A549 (cell line): ENCODE results near the gene ZSCAN10. TPM values are rescaled to one million over a fixed set of nuclear protein-coding genes. Genes with fewer than 3 reads are reported as not detected.

Experiments used
- ATAC-seq, 2 experiments: fragments of 200-7000 bp in 1 of 2; fragments of >200 bp in 1 of 2; cut with Nextera tagmentation in 1 of 2; cut with Tn5 transposase in 1 of 2; 3 replicates each; pipeline versions ENCODE4 v1.8.0 to v1.9.1; 2018 to 2020; ENCODE audit warnings: mild to moderate bottlenecking in 1 of 2, moderate library complexity in 1 of 2
- CTCF ChIA-PET: fragments of 300-600 bp; sonication (Branson Sonifier 250); formaldehyde crosslinking; extraction: SDS; loops from one replicate; lab custom pipeline; 2021; ENCODE audit warnings: antibody characterized with exemption, inconsistent platforms; lab: Yijun Ruan, JAX
- POLR2A ChIA-PET: fragments of 350-600 bp; formaldehyde crosslinking; extraction: SDS; loops from one replicate; lab custom pipeline; 2021; ENCODE audit warnings: antibody characterized with exemption, inconsistent platforms; lab: Yijun Ruan, JAX
- DNase-seq, 2 experiments: peaks; one replicate each; pipeline versions ENCODE4 v3.0.0 to v3.0.0-alpha.2; 2011 to 2016; ENCODE audit warnings: low read depth in 1 of 2, low spot score in 1 of 2
- FAIRE-seq: peaks from 2 replicates; lab custom pipeline; 2011; peaks lifted over from hg19 to GRCh38; lab: Jason Lieb, UNC
- H3K27ac ChIP-seq, 2 experiments: fragments of >200 bp; sonication (Bioruptor Twin); formaldehyde crosslinking; 3 replicates each; pipeline ENCODE4 v1.5.1; 2016 to 2017
- H3K4me1 ChIP-seq: fragments of >200 bp; sonication (Bioruptor Twin); formaldehyde crosslinking; 3 replicates; pipeline ENCODE4 v1.6.1; 2016
- H3K4me2 ChIP-seq: fragments of >200 bp; sonication (Bioruptor Twin); formaldehyde crosslinking; 3 replicates; pipeline ENCODE4 v1.6.1; 2016
- H3K4me3 ChIP-seq: fragments of >200 bp; sonication (Bioruptor Twin); formaldehyde crosslinking; 3 replicates; pipeline ENCODE4 v1.5.1; 2016
- H3K9me3 ChIP-seq: fragments of >200 bp; sonication (Bioruptor Twin); formaldehyde crosslinking; 3 replicates; pipeline ENCODE4 v1.6.1; 2016
- CHD2 ChIP-seq: fragments of 150-350 bp; IDR thresholded peaks from 2 replicates; pipeline ENCODE4 v1.6.1; 2014; ENCODE audit warnings: low read length; ENCODE audit not compliant: partially characterized antibody
- FOXS1 ChIP-seq: fragments of 250-450 bp; sonication (Bioruptor Pico); IDR thresholded peaks from 2 replicates; pipeline ENCODE4 v1.5.0; 2020; ENCODE audit warnings: mild to moderate bottlenecking, moderate library complexity
- HOXB5 ChIP-seq: fragments of 250-450 bp; sonication (Bioruptor Pico); IDR thresholded peaks from 2 replicates; pipeline ENCODE4 v1.5.0; 2020; ENCODE audit warnings: mild to moderate bottlenecking, moderate library complexity
- MAZ ChIP-seq: fragments of 150-350 bp; IDR thresholded peaks from 2 replicates; pipeline ENCODE4 v1.6.1; 2014; ENCODE audit warnings: antibody characterized with exemption, low read depth, low read length, borderline replicate concordance
- PHF8 ChIP-seq: fragments of 200-600 bp; sonication (generic); IDR thresholded peaks from 2 replicates; pipeline ENCODE4 v1.6.1; 2016; ENCODE audit warnings: low read depth, mild to moderate bottlenecking, antibody characterized with exemption, moderate library complexity, borderline replicate concordance
- RFX5 ChIP-seq: fragments of 450-650 bp; IDR thresholded peaks from 2 replicates; pipeline ENCODE4 v1.7.1; 2014; ENCODE audit warnings: antibody characterized with exemption, mild to moderate bottlenecking, moderate library complexity
- RNF2 ChIP-seq: fragments of 200-600 bp; sonication (generic); IDR thresholded peaks from 2 replicates; pipeline ENCODE4 v1.6.1; 2016; ENCODE audit warnings: low read depth, mild to moderate bottlenecking, antibody characterized with exemption, moderate library complexity, borderline replicate concordance
- SREBF2 ChIP-seq: fragments of 450-650 bp; IDR thresholded peaks from 2 replicates; pipeline ENCODE4 v1.6.1; 2014; ENCODE audit warnings: mild to moderate bottlenecking, moderate library complexity
- ZC3H11A ChIP-seq: fragments of 450-650 bp; IDR thresholded peaks from 2 replicates; pipeline ENCODE4 v1.6.1; 2014; ENCODE audit warnings: antibody characterized with exemption, mild to moderate bottlenecking
- WGBS: methylation state at CpG from one replicate; pipeline ENCODE4 v1.1.6; 2017; ENCODE audit errors: missing lambda C conversion rate; 5-methylcytosine and 5-hydroxymethylcytosine counted together
- polyA plus RNA-seq, 4 experiments: library from polyadenylated mRNA; depleted of rRNA in 3 of 4; stranded (reverse); fragments of >200 nt; fragmentation: RNase III in 1 of 4; extraction: RNeasy Plus Mini Kit Qiagen cat#74134 plus additional on column Dnase treatment in 1 of 4; gene quantifications; 2 replicates in 3 of 4; 3 replicates in 1 of 4; pipeline ENCODE4 v1.2.3, GENCODE V29; 2011 to 2017
- TF ChIP-seq, protein P1 (sequence below): fragments of >200 bp; sonication (Bioruptor Twin); formaldehyde crosslinking; IDR thresholded peaks from 3 replicates; pipeline ENCODE4 v1.5.1; 2016
- TF ChIP-seq, protein P2 (sequence below): fragments of 250-450 bp; sonication (Bioruptor Pico); IDR thresholded peaks from 2 replicates; pipeline ENCODE4 v1.5.0; 2021; ENCODE audit warnings: mild to moderate bottlenecking, moderate library complexity, borderline replicate concordance
- TF ChIP-seq, protein P3 (sequence below): fragments of >200 bp; sonication (Bioruptor Twin); formaldehyde crosslinking; IDR thresholded peaks from 2 replicates; pipeline ENCODE4 v1.6.1; 2016

Gene ZSCAN10
- polyA plus RNA-seq, 2 of the 4 experiments (the other 2 are of a cell fraction) = 0.08 TPM; not detected in 1

DNA sequence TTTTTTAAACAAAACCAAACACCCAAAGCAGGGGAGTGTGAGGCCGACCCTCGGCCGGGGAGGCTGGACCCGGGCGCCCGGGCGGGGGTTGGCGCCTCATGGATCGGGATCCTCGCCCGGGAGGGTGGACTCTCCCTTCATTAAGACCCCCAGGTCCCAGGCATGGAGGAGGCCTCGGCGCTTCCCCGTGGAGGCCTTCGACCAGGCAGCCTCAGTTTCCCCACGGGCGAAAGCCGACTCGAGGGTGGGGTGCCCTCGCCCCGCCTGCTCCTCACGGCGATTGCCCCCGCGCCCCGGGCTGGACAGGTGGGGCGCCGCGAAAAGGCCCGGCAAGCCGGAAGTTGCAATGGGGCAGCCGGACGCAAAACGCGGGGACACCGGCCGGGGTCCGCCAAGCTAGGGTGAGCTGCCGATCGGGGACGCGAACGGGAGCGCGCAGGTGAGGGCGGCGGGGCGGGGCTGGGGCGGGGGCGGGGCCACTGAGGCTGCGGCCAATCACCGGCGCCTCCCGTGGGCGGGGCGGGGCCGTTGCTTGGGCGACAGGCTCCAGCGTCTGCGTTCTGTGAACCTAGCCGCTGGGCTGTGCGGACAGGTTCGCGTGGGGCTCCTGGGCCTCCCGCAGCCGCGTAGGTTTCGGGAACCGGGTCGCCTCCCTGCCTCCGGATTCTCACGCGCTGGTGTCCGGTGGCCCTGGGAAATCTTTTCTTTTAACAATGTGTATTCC, 7.3 kb upstream of the ZSCAN10 start (continued):
- TF ChIP-seq PHF8 (peak; percentile 58), MAZ (0 out of 2 replicates have a peak, but pooled peaks have one; percentile 48), ZC3H11A (no peak), CHD2 (no peak), RFX5 (no peak), HOXB5 (peak; percentile 50; the same call in 1 of the 2 replicates), SREBF2 (no peak)
- TF ChIP-seq, protein P1, sequence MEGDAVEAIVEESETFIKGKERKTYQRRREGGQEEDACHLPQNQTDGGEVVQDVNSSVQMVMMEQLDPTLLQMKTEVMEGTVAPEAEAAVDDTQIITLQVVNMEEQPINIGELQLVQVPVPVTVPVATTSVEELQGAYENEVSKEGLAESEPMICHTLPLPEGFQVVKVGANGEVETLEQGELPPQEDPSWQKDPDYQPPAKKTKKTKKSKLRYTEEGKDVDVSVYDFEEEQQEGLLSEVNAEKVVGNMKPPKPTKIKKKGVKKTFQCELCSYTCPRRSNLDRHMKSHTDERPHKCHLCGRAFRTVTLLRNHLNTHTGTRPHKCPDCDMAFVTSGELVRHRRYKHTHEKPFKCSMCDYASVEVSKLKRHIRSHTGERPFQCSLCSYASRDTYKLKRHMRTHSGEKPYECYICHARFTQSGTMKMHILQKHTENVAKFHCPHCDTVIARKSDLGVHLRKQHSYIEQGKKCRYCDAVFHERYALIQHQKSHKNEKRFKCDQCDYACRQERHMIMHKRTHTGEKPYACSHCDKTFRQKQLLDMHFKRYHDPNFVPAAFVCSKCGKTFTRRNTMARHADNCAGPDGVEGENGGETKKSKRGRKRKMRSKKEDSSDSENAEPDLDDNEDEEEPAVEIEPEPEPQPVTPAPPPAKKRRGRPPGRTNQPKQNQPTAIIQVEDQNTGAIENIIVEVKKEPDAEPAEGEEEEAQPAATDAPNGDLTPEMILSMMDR = no peak

DNA sequence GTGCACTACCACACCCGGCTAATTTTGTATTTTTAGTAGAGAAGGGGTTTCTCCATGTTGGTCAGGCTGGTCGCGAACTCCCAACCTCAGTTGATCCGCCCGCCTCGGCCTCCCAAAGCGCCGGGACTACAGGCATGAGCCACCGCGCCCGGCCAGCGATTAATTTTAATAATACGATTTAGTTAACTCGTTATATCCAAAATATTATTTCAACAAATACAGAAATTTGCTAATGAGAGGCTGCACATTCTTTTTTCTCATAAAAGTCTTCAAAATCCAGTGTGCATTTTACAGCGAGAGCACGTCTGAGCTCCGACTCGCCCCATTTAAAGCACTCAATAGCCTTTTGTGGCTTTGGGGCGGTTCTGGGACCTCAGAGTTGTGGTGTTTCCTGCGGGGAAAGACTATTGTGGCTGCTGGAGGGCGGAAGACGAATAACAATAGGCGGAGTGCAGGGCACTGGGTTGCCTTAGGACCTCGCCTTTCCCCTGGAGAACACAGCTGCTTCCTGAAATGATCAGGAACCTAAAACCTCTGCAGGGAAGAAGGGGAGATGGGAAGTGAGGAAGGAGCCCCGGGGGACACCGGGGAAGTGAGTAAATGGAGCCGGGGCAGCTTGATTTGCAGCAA, 2.9 kb upstream of the ZSCAN10 start:
- no peak for ATAC-seq

DNA sequence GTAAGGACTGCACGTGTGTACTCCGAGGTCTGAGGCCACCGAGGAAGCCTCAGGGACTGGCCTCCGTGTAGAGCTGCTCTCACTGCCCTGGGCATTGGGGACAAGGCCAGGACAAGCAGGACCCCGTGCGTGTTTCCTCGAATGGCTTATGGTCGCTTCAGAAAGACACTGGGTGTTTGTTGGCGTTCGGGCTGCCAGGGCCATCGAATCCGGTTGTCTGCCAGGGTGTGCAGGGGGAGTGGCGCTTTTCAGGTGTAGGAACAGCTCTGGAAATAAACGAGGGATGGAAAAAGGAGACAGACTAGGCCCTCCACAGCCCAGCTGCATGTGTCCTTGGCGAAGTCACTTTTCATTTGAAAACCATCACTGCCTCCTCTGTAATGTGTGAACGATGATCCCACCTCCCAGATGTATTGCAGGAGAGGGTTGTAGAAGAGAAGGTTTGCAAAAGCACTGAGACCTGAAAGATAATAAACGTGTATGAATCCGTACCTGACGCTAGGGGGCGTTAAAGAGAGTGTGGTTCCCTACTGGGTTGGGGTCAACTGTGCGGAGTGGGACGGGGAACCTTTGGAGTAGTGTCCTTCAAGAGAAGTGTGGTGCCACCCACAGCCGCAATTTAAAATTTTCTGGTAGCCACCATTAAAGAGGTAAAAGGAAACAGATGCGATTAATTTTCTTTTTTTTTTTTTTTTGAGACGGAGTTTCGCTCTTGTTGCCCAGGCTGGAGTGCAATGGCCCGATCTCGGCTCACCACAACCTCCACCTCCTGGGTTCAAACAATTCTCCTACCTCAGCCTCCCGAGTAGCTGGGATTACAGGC, 2.1 kb upstream of the ZSCAN10 start:
- peak overlapping the region; percentile 69 to 78; a peak in 5 of 6 replicates for H3K27ac ChIP-seq
- H3K4me1 ChIP-seq = peaks cover 11% of the 10 kb centered on the region
- 59% methylated on average over 29 of the region's 29 CpGs for WGBS
- H3K4me3 ChIP-seq = no peak overlapping the region
- FAIRE-seq (no peak), DNase-seq (peak; percentile 59 to 65), ATAC-seq (0 out of 6 replicates have a peak, but pooled peaks of 1 of the 2 experiments have one; percentile 15)
- POLR2A ChIA-PET = no interaction called here
- TF ChIP-seq RNF2 = no peak
- TF ChIP-seq, protein P1 = peak; percentile 61
- CTCF ChIA-PET = interaction anchor here (0.6 to 10.9 kb wide), 22 partner anchors 10 to 245 kb away, joined by 3 to 124 read pairs (median 4); partner anchors contain the start of genes IL32 and ZNF213
- no peaks in the 10 kb centered on the region for H3K9me3 ChIP-seq
- peak overlapping the region; percentile 52; the same call in 2 of the 3 replicates for H3K4me2 ChIP-seq

More for the DNA sequence above, 2.9 kb upstream of the ZSCAN10 start:
- peaks cover 7% of the 10 kb centered on the region for H3K4me1 ChIP-seq
- no peak overlapping the region for H3K27ac ChIP-seq
- ChIA-PET CTCF (interaction anchor here (0.7 to 10.9 kb wide), 15 partner anchors 9 to 244 kb away, joined by 3 to 124 read pairs (median 5); partner anchors contain the start of gene IL32), POLR2A (interaction anchor here (0.7 kb wide), 3 partner anchors 10 to 423 kb away, joined by 6 to 17 read pairs (median 7); no protein-coding TSS in a partner anchor)
- no peak overlapping the region for H3K4me3 ChIP-seq
- no peak for DNase-seq
- no peak overlapping the region for H3K4me2 ChIP-seq
- TF ChIP-seq FOXS1 = no peak
- TF ChIP-seq, protein P2, sequence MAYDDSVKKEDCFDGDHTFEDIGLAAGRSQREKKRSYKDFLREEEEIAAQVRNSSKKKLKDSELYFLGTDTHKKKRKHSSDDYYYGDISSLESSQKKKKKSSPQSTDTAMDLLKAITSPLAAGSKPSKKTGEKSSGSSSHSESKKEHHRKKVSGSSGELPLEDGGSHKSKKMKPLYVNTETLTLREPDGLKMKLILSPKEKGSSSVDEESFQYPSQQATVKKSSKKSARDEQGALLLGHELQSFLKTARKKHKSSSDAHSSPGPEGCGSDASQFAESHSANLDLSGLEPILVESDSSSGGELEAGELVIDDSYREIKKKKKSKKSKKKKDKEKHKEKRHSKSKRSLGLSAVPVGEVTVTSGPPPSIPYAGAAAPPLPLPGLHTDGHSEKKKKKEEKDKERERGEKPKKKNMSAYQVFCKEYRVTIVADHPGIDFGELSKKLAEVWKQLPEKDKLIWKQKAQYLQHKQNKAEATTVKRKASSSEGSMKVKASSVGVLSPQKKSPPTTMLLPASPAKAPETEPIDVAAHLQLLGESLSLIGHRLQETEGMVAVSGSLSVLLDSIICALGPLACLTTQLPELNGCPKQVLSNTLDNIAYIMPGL (CRISPR knock-in tag) = no peak
- TF ChIP-seq, protein P3, sequence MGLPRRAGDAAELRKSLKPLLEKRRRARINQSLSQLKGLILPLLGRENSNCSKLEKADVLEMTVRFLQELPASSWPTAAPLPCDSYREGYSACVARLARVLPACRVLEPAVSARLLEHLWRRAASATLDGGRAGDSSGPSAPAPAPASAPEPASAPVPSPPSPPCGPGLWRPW = no peak
- no peak for FAIRE-seq
- H3K9me3 ChIP-seq = no peaks in the 10 kb centered on the region
- 85% methylated on average over 27 of the region's 27 CpGs for WGBS
